ENCODE data around the gene EYS. TPM values are rescaled to one million over a fixed set of nuclear protein-coding genes. Genes with fewer than 3 reads are reported as not detected.
A peak's percentile ranks its signal among the peaks of the same experiment; 100 is the strongest.

EYS gene
- polyA plus RNA-seq, 1 of the 3 experiments (the other 2 are of a cell fraction) = 0.05 TPM

DNA sequence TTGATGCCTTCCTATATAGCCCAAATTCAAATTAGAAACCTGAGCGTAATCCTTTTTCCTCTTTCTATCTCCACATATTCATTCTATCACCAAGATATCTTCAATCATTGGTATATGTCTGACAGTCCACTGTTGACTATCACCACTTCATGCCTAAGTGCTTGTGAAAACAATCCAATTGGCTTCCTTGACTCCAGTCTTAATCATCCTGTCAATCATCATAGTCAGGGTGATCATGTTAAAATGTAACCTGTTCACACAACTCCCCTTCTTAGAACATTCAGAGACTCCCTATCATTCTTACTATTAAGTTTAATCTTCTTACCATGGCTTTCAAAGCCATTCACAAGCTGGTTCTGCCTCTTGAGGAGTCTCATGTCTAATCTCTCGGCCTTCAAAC is 1454.8 kb downstream of the EYS start:
- Histone ChIP-seq H4K20me1 (ENCODE audit: insufficient read depth) (no peaks in the 10 kb centered on the region), H2AFZ (ENCODE audit: low read depth) (no peak overlapping the region), H3F3A (replicated peaks; ENCODE audit: insufficient read depth) (peaks cover 7% of the 10 kb centered on the region), H3K9me2 (no peaks in the 10 kb centered on the region), H3K27me3 (ENCODE audit: insufficient read depth) (no peaks in the 10 kb centered on the region), H3K27ac (ENCODE audit: low read depth in 2 of 2, low read length in 1 of 2) (no peak overlapping the region), H3K4me1 (ENCODE audit: control insufficient read depth in 1 of 2, insufficient read depth in 2 of 2, low read depth in 1 of 2, low read length in 1 of 2) (0 out of 4 replicates have a peak, but pooled peaks cover 0 to 9% of the 10 kb centered on the region in 2 experiments), H3K4me3 (ENCODE audit: low read depth in 2 of 2, low read length in 1 of 2) (no peak overlapping the region), H3K79me2 (ENCODE audit: insufficient read depth) (no peaks in the 10 kb centered on the region), H3K4me2 (no peak overlapping the region), H3K36me3 (replicated peaks in 1 of 2; ENCODE audit: control insufficient read depth in 1 of 2, insufficient read depth in 2 of 2, low read length in 1 of 2) (no peaks in the 10 kb centered on the region), H3K9ac (no peak overlapping the region), H3K9me3 (no peaks in the 10 kb centered on the region)
- DNase-seq = no peak
- ChIA-PET CTCF (interaction anchor here (1.3 kb wide), 1 partner anchor 240 kb away, joined by 5 read pairs; no protein-coding TSS in a partner anchor), POLR2A (no interaction called here)
- WGBS (ENCODE audit: low lambda C conversion rate) = 71% methylated on average over 2 of the region's 2 CpGs
- TF ChIP-seq CHD2 (IDR thresholded peaks at IDR 0.05; ENCODE audit: low read length, partially characterized antibody) = no peak
- TF ChIP-seq SIN3A (IDR thresholded peaks at IDR 0.05; ENCODE audit: borderline replicate concordance, low read depth, low read length) = no peak
- TF ChIP-seq NRF1 (IDR thresholded peaks at IDR 0.05; ENCODE audit: low read depth, low read length) = no peak
- TF ChIP-seq GATA2 (CRISPR knock-in tag; IDR thresholded peaks at IDR 0.05) = no peak

GRCh38 chr6:64250126-64250525 is 1456.9 kb downstream of the EYS start:
- Histone ChIP-seq H3K36me3 (replicated peaks in 1 of 2; ENCODE audit: control insufficient read depth in 1 of 2, insufficient read depth in 2 of 2, low read length in 1 of 2) (no peaks in the 10 kb centered on the region), H3K4me1 (ENCODE audit: control insufficient read depth in 1 of 2, insufficient read depth in 2 of 2, low read depth in 1 of 2, low read length in 1 of 2) (0 out of 4 replicates have a peak, but pooled peaks cover 0 to 9% of the 10 kb centered on the region in 2 experiments), H3K27ac (ENCODE audit: low read depth in 2 of 2, low read length in 1 of 2) (no peak overlapping the region), H2AFZ (ENCODE audit: low read depth) (no peak overlapping the region), H3K9me2 (no peaks in the 10 kb centered on the region), H3F3A (replicated peaks; ENCODE audit: insufficient read depth) (peaks cover 7% of the 10 kb centered on the region), H3K4me3 (ENCODE audit: low read depth in 2 of 2, low read length in 1 of 2) (no peak overlapping the region), H3K9ac (no peak overlapping the region), H4K20me1 (ENCODE audit: insufficient read depth) (no peaks in the 10 kb centered on the region), H3K79me2 (ENCODE audit: insufficient read depth) (no peaks in the 10 kb centered on the region), H3K9me3 (no peaks in the 10 kb centered on the region), H3K4me2 (no peak overlapping the region), H3K27me3 (ENCODE audit: insufficient read depth) (no peaks in the 10 kb centered on the region)
- ChIA-PET CTCF (interaction anchor here (0.6 kb wide), 1 partner anchor 20 kb away, joined by 3 read pairs; no protein-coding TSS in a partner anchor), POLR2A (no interaction called here)
- 71% methylated on average over 3 of the region's 3 CpGs for WGBS (ENCODE audit: low lambda C conversion rate)
- no peak for DNase-seq
- TF ChIP-seq CTCF (IDR thresholded peaks at IDR 0.05) (peak; percentile 34; the same call in 1 of the 2 replicates), GATA2 (CRISPR knock-in tag; IDR thresholded peaks at IDR 0.05) (no peak), EZH2phosphoT487 (IDR thresholded peaks at IDR 0.05; ENCODE audit: borderline replicate concordance, low read depth) (no peak)

DNA sequence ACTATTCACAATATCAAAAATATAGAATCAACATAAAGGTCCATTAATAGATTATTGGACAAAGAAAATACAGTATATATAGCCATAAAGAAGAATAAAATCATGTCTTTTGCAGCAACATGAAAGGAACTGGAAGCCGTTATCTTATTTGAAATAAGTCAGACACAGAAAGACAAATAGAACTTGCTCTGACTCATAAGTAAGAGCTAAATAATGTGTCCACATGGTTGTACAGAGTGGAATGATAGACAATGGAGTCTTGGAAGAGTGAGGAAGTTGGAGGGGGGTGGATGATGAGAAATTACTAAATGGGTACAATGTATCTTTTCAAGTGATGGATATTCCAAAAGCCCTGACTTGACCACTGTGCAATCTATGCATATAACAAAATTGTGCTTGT is 1457.9 kb downstream of the EYS start:
- POLR2A ChIA-PET = no interaction called here
- DNase-seq = no peak
- Histone ChIP-seq H4K20me1 (ENCODE audit: insufficient read depth) (no peaks in the 10 kb centered on the region), H3K79me2 (ENCODE audit: insufficient read depth) (no peaks in the 10 kb centered on the region), H3K9ac (no peak overlapping the region), H3K36me3 (replicated peaks in 1 of 2; ENCODE audit: control insufficient read depth in 1 of 2, insufficient read depth in 2 of 2, low read length in 1 of 2) (no peaks in the 10 kb centered on the region), H3K27me3 (ENCODE audit: insufficient read depth) (no peaks in the 10 kb centered on the region), H3K9me3 (no peaks in the 10 kb centered on the region), H3K4me2 (no peak overlapping the region), H3K9me2 (no peaks in the 10 kb centered on the region), H3K27ac (ENCODE audit: low read depth in 2 of 2, low read length in 1 of 2) (peak overlapping the region in 1 of 2 experiments; percentile 20; a peak in 1 of 4 replicates), H3F3A (replicated peaks; ENCODE audit: insufficient read depth) (peaks cover 7% of the 10 kb centered on the region), H3K4me1 (ENCODE audit: control insufficient read depth in 1 of 2, insufficient read depth in 2 of 2, low read depth in 1 of 2, low read length in 1 of 2) (0 out of 4 replicates have a peak, but pooled peaks cover 0 to 9% of the 10 kb centered on the region in 2 experiments), H3K4me3 (ENCODE audit: low read depth in 2 of 2, low read length in 1 of 2) (no peak overlapping the region), H2AFZ (ENCODE audit: low read depth) (no peak overlapping the region)
- 23% methylated on average over 1 of the region's 1 CpG for WGBS (ENCODE audit: low lambda C conversion rate)
- TF ChIP-seq TAF1 (IDR thresholded peaks at IDR 0.05; ENCODE audit: borderline replicate concordance, low read depth, low read length) = no peak
- no peak for TF ChIP-seq CTCF (IDR thresholded peaks at IDR 0.05)
- CTCF ChIA-PET = interaction anchor here (1.1 kb wide), 1 partner anchor 82 kb away, joined by 3 read pairs; no protein-coding TSS in a partner anchor

Data from SK-N-SH (cell line).